Measurements from ENCODE around the gene ASCC2.
A peak's percentile ranks its signal among the peaks of the same experiment; 100 is the strongest.
"Not testable (repeated sequence)": the region's sequence is repeated elsewhere in the genome, so short reads cannot be mapped to it uniquely, and the experiment has no call there.

The ASCC2 gene, protein sequence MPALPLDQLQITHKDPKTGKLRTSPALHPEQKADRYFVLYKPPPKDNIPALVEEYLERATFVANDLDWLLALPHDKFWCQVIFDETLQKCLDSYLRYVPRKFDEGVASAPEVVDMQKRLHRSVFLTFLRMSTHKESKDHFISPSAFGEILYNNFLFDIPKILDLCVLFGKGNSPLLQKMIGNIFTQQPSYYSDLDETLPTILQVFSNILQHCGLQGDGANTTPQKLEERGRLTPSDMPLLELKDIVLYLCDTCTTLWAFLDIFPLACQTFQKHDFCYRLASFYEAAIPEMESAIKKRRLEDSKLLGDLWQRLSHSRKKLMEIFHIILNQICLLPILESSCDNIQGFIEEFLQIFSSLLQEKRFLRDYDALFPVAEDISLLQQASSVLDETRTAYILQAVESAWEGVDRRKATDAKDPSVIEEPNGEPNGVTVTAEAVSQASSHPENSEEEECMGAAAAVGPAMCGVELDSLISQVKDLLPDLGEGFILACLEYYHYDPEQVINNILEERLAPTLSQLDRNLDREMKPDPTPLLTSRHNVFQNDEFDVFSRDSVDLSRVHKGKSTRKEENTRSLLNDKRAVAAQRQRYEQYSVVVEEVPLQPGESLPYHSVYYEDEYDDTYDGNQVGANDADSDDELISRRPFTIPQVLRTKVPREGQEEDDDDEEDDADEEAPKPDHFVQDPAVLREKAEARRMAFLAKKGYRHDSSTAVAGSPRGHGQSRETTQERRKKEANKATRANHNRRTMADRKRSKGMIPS

GRCh38 chr22:29837741-29838598 lies at the start of gene ASCC2:
Gene ASCC2 (minus strand): TSS chr22:29838274. CDS start chr22:29832325, 5,949 bp downstream.
- DNase-seq (ENCODE audit: low read depth in 2 of 2), result peak; percentile 98

DNA sequence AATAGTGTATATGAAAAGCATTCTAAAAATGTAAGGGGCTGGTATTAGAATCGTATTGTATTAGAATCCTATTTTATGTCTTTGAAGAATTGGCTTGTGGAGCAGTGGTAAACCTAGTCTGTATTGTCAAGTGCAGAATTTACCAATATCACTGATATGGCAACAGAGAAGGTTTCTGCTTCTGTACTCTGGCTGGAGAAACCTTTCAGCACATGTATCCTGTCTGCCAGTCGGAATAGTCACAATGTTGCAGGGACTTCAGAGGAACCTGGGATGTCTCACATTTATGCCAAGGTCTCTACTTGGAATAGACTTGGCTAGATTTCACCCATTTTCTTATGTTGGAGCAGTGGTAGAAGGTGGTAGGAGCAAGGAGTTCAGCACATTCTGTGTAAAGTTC lies 49.3 kb upstream of the ASCC2 start:
- no peak for DNase-seq (ENCODE audit: low read depth in 2 of 2)

GRCh38 chr22:29886596-29886995 lies 48.5 kb upstream of the ASCC2 start:
- no peak for DNase-seq (ENCODE audit: low read depth in 2 of 2)

- no peak for DNase-seq (ENCODE audit: low read depth in 2 of 2)
Observed at GRCh38 chr22:29885610-29886009, 47.5 kb upstream of the ASCC2 start.

DNA sequence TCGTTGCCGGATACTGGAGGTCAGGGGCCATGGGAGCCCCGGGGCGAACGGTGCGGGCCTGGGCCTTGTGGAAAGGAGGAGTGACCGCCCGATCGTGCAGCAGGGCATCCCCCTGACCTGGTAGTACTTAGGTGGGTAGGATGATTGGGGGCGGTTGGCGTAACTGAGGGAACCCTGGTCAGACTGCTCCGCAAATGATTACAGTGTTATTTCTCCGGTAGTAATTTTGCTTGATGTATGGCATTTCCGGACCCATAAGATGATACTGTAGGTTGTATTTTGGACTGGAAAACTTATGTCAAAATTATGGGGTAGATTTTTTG lies 45.7 kb upstream of the ASCC2 start:
- DNase-seq (ENCODE audit: low read depth in 2 of 2), result no peak

DNA sequence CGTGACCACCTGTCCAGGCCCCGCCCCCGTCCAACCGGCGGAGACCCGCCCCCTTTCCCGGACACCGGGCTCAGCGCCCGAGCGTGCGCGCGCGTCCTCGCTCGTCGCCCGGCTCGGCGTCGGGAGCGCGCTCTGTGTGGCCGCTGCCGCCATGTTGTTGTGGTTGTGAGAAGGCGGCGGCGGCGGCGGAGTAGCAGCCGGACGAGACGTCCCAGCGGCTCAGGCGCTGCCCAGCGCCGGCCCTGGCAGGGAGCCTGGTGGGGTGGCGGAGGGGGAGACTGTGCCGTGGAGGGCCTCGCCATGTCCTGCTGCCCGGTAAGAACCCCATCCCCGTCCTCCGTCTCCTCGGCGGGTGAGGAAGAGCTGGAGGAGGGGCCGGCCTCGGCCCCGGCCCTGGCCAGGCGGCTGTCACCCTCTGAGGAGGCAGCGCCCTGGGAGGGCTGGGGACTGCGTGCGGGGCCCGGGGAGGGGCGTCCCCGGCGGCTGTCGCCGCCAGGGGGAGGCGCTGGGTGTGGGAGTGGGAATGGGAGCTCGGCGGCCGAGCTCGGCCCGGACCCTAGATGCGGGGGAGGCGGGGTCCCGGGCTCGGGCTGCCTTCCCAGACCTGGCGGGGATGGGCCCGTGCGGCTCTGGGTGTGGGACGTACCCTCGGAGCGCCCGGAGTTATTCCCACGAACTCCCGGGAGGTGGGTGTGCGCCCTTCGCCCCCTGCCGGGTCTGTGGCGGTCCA lies 45.1 kb upstream of the ASCC2 start, which contains the start of gene MTMR3:
TSS of gene MTMR3 (plus strand) at position 130 of the 730 bp plus-strand sequence. CDS start 87,886 bp downstream, outside the sequence.
- DNase-seq (ENCODE audit: low read depth in 2 of 2), result peak; percentile 89 to 90

GRCh38 chr22:29882716-29883044 lies 44.6 kb upstream of the ASCC2 start:
- DNase-seq (ENCODE audit: low read depth in 2 of 2), result no peak

- no peak for DNase-seq (ENCODE audit: low read depth in 2 of 2)
Observed at GRCh38 chr22:29879753-29880152, 41.7 kb upstream of the ASCC2 start.

- no peak for DNase-seq (ENCODE audit: low read depth in 2 of 2)
Observed at GRCh38 chr22:29877620-29878019, 39.5 kb upstream of the ASCC2 start.

GRCh38 chr22:29873943-29874342 lies 35.9 kb upstream of the ASCC2 start:
- DNase-seq (ENCODE audit: low read depth in 2 of 2), result no peak

GRCh38 chr22:29872989-29873388 lies 34.9 kb upstream of the ASCC2 start:
- DNase-seq (ENCODE audit: low read depth in 2 of 2), result no peak

DNA sequence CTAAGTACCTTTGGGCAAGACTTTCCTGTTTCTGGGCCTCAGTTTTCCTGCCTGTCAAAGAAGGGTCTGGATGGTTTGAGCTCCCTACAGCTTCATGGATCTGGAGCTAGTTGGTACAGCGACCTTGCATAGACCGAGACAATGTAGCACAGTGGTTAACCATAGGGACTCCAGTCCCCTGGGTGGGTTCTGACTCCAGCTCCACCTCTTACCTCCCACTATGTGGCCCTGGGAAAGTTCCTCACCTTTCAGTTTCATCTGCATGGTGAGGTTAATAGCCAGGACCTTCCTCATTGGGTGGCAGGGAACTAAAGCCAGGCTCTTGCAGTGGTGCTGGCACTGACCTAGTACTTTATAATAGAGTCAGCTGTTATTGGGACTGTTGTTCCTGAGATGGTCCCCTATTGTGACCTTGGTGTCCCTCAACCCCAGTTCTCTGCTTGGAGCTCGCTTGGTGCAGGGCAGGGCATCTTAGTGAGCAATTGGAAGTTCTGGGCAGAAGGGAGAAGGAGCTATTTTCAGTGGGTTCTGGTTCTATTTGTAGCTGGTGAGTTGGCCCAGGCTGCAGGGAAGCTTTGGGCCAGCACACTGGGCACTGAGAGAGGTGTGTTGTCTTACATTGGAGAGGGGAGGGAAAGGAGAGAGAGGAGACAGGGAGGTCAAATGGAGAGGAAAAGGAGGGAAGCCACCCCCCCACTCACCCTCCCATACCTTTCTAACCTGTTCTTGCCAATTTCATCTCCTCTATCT lies 34.2 kb upstream of the ASCC2 start:
- DNase-seq (ENCODE audit: low read depth in 2 of 2), result no peak

DNA sequence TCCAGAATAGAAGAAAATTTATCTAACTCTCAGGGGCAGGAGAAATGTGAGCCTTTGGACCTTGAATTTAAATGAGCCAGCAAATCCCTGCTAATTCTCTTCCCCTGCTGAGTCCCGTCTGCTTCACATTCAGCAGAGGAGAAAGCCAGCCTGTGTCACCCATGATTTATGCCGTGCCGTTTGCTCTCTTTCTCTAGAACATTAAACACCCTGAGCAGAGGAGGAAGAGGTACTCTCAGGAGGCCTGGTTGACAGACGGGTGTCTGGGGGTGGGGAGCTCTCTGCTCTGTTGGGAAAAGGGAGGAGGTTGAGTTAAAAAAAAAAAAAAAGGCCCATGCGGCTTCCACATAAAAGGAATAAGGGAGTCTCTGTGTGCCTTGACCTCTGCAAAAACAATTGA lies 33.6 kb upstream of the ASCC2 start:
- no peak for DNase-seq (ENCODE audit: low read depth in 2 of 2)

GRCh38 chr22:29870574-29870973 lies 32.5 kb upstream of the ASCC2 start:
- DNase-seq (ENCODE audit: low read depth in 2 of 2), result no peak

DNA sequence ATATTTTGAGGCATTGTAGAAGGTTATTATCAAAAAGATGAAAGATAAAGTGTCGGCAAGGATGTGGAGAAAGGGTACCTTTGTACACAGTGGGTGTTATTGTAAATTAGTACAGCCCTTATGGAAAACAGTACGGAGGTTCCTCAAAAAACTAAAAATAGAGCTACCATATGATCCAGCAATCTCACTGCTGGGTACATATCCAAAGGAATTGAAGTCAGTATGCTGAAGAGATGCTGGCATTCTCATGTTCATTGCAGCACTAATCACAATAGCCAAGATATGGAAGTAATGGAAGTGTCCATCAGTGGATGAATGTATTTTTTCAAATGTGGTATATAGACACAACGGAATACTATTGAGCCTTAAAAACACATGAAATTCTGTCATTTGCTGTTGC lies 29.8 kb upstream of the ASCC2 start:
- DNase-seq (ENCODE audit: low read depth in 2 of 2), result no peak

DNA sequence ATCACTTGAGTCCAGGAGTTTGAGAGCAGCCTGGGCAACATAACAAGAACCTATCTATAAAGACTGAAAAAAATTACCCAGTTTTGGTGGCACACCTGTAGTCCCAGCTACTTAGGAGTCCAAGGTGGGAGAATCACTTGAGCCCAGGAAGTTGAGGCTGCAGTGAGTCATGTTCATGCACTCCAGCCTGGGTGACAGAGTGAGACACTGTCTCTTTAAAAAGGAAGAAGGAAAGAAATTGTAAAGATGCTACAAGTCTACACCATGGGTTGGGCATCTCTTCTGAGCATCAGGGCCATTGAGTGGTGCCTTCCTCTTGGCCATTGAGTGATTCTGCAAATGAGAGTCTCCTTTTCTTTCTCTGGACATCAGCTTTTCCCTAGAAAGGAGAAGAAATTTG lies 29.2 kb upstream of the ASCC2 start:
- DNase-seq (ENCODE audit: low read depth in 2 of 2), result no peak

- not testable (repeated sequence) for DNase-seq (ENCODE audit: low read depth in 2 of 2)
Observed at GRCh38 chr22:29865572-29865971, 27.5 kb upstream of the ASCC2 start.

- DNase-seq (ENCODE audit: low read depth in 2 of 2), result no peak
Observed at GRCh38 chr22:29861672-29862297, 23.7 kb upstream of the ASCC2 start.

- DNase-seq (ENCODE audit: low read depth in 2 of 2), result no peak
Observed at GRCh38 chr22:29860006-29860766, 22.1 kb upstream of the ASCC2 start.

DNA sequence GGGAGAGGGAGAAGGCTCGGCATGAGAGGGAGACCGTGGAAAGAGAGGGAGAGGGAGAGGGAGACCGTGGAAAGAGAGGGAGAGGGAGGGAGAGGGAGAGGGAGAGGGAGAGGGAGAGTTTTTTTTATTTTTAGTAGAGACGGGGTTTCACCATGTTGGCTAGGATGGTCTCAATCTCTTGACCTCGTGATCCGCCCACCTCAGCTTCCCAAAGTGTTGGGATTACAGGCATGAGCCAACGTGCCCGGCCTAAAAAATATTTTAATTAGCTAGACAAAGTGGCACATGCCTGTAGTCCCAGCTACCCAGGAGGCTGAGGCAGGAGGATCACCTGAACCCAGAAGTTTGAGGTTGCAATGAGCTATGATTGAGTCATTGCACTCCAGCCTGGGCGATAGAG lies 21.0 kb upstream of the ASCC2 start:
- not testable (repeated sequence) for DNase-seq (ENCODE audit: low read depth in 2 of 2)
